ENCODE results near the gene CIAO2B.

- TF ChIP-seq POLR2A (IDR thresholded peaks at IDR 0.05), result no peak
- TF ChIP-seq, protein P1, sequence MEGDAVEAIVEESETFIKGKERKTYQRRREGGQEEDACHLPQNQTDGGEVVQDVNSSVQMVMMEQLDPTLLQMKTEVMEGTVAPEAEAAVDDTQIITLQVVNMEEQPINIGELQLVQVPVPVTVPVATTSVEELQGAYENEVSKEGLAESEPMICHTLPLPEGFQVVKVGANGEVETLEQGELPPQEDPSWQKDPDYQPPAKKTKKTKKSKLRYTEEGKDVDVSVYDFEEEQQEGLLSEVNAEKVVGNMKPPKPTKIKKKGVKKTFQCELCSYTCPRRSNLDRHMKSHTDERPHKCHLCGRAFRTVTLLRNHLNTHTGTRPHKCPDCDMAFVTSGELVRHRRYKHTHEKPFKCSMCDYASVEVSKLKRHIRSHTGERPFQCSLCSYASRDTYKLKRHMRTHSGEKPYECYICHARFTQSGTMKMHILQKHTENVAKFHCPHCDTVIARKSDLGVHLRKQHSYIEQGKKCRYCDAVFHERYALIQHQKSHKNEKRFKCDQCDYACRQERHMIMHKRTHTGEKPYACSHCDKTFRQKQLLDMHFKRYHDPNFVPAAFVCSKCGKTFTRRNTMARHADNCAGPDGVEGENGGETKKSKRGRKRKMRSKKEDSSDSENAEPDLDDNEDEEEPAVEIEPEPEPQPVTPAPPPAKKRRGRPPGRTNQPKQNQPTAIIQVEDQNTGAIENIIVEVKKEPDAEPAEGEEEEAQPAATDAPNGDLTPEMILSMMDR (IDR thresholded peaks at IDR 0.05), result no peak
These were observed 17.7 kb downstream of the CIAO2B start for GRCh38 chr16:66916518-66916917.

All from testis (tissue), 2 donors.